DOHH2 (cell line): ENCODE measurements around the gene PEDS1.
A peak's percentile ranks its signal among the peaks of the same experiment; 100 is the strongest.

ENCODE experiments used
- H3F3A ChIP-seq: fragments of 200-600 bp; sonication (generic), shearing (Covaris generic); 2 replicates; pipeline ENCODE4 v1.6.0; 2016; ENCODE audit warnings: antibody characterized with exemption, mild to moderate bottlenecking; ENCODE audit not compliant: control insufficient read depth, insufficient read depth
- H3K27ac ChIP-seq: fragments of 200-600 bp; sonication (generic); 2 replicates; pipeline ENCODE4 v1.5.1; 2014; ENCODE audit warnings: low read depth, mild to moderate bottlenecking, low read length, moderate library complexity
- H3K27me3 ChIP-seq: fragments of 200-600 bp; sonication (generic); 2 replicates; pipeline ENCODE4 v1.6.1; 2014; ENCODE audit warnings: mild to moderate bottlenecking, low read length, mixed read lengths; ENCODE audit not compliant: control insufficient read depth
- H3K36me3 ChIP-seq: fragments of 200-600 bp; sonication (generic); 2 replicates; pipeline ENCODE4 v1.6.1; 2014; ENCODE audit warnings: mild to moderate bottlenecking, low read length, moderate library complexity, mixed read lengths; ENCODE audit not compliant: control insufficient read depth
- H3K4me1 ChIP-seq: fragments of 200-600 bp; sonication (generic); 2 replicates; pipeline ENCODE4 v1.6.1; 2014; ENCODE audit warnings: mild to moderate bottlenecking, low read length, mixed read lengths; ENCODE audit not compliant: control insufficient read depth
- H3K4me2 ChIP-seq: fragments of 200-600 bp; sonication (generic); 2 replicates; pipeline ENCODE4 v1.6.0; 2014; ENCODE audit warnings: mild to moderate bottlenecking, low read length, moderate library complexity
- H3K4me3 ChIP-seq: fragments of 200-600 bp; sonication (generic); 2 replicates; pipeline ENCODE4 v1.5.1; 2014; ENCODE audit warnings: mild to moderate bottlenecking, low read length, mixed read lengths
- H3K79me2 ChIP-seq: fragments of 200-600 bp; sonication (generic); 2 replicates; pipeline ENCODE4 v1.6.1; 2014; ENCODE audit warnings: mild to moderate bottlenecking, low read length, mixed read lengths; ENCODE audit not compliant: control insufficient read depth
- H3K9me2 ChIP-seq: fragments of 200-600 bp; sonication (generic); replicated peaks from 2 replicates; pipeline ENCODE4 v1.6.1; 2014; ENCODE audit warnings: mild to moderate bottlenecking, low read length, mixed read lengths; ENCODE audit not compliant: control insufficient read depth
- H3K9me3 ChIP-seq: fragments of 200-600 bp; sonication (generic); 2 replicates; pipeline ENCODE4 v1.6.1; 2014; ENCODE audit warnings: antibody characterized with exemption, low read length, mixed read lengths; ENCODE audit not compliant: control insufficient read depth, insufficient read depth
- H4K20me1 ChIP-seq: fragments of 200-600 bp; sonication (generic); 2 replicates; pipeline ENCODE4 v1.6.0; 2014; ENCODE audit warnings: low read depth, mild to moderate bottlenecking, antibody characterized with exemption, low read length, moderate library complexity; ENCODE audit not compliant: control insufficient read depth, insufficient read depth
- EZH2phosphoT487 ChIP-seq: fragments of 200-600 bp; sonication (generic); IDR thresholded peaks from 2 replicates; pipeline ENCODE4 v1.6.1; 2017; ENCODE audit warnings: borderline replicate concordance, mild to moderate bottlenecking, antibody characterized with exemption, low read length, moderate library complexity, mixed read lengths
- TF ChIP-seq, protein P1 (sequence below): fragments of 200-600 bp; sonication (generic); IDR thresholded peaks from one replicate; pipeline ENCODE4 v1.5.1; 2014; ENCODE audit warnings: antibody characterized with exemption, mild to moderate bottlenecking, low read depth, low read length; ENCODE audit not compliant: poor library complexity, severe bottlenecking

Gene PEDS1

DNA sequence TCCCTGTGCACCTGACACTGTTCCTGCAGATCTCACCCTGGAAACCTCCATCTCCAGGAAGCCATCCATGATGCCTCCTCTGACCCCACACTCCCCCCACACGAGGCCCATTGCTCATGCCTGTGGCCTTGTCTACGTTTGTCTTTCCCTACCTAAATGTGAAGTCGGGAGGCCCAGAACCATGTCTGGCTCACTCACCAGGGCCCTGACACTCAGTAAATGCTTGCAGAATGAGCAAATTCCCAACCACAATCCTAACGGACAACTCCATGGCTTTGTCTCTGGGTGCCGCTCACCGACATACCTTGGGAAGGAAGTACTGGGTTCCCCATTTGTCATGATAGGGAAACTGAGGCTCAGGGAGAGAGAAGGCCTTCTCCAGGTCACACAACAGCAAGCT, 7.3 kb downstream of the PEDS1 start:
- H3K79me2 ChIP-seq: peaks cover 57% of the 10 kb centered on the region
- H3K9me2 ChIP-seq: no peaks in the 10 kb centered on the region
- peaks cover 24% of the 10 kb centered on the region for H3K4me1 ChIP-seq
- peaks cover 50% of the 10 kb centered on the region for H3K36me3 ChIP-seq
- peak overlapping the region; percentile 54; the same call in 1 of the 2 replicates for H3K4me3 ChIP-seq
- TF ChIP-seq, protein P1, sequence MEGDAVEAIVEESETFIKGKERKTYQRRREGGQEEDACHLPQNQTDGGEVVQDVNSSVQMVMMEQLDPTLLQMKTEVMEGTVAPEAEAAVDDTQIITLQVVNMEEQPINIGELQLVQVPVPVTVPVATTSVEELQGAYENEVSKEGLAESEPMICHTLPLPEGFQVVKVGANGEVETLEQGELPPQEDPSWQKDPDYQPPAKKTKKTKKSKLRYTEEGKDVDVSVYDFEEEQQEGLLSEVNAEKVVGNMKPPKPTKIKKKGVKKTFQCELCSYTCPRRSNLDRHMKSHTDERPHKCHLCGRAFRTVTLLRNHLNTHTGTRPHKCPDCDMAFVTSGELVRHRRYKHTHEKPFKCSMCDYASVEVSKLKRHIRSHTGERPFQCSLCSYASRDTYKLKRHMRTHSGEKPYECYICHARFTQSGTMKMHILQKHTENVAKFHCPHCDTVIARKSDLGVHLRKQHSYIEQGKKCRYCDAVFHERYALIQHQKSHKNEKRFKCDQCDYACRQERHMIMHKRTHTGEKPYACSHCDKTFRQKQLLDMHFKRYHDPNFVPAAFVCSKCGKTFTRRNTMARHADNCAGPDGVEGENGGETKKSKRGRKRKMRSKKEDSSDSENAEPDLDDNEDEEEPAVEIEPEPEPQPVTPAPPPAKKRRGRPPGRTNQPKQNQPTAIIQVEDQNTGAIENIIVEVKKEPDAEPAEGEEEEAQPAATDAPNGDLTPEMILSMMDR: no peak
- no peak for TF ChIP-seq EZH2phosphoT487
- H3F3A ChIP-seq: no peaks in the 10 kb centered on the region
- H4K20me1 ChIP-seq: no peaks in the 10 kb centered on the region
- no peak overlapping the region for H3K27ac ChIP-seq
- no peaks in the 10 kb centered on the region for H3K27me3 ChIP-seq
- H3K9me3 ChIP-seq: no peaks in the 10 kb centered on the region
- H3K4me2 ChIP-seq: peak overlapping the region; percentile 75

DNA sequence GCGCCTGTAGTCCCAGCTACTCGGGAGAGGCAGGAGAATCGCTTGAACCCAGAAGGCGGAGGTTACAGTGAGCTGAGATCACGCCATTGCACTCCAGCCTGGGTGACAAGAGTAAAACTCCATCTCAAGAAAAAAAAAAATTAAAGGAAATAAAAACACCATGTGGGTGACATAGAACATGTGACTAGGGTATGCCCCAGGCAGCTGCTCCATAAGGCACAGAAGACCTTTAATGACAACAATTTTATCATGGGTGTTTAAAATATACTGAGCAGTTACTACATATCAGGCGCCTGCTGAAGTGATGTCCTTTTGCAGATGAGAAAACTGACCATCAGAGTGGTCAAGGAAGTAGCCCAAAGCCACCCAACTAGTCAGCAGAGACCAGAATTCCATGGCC, 8.0 kb downstream of the PEDS1 start:
- no peaks in the 10 kb centered on the region for H3K27me3 ChIP-seq
- H3K4me3 ChIP-seq: no peak overlapping the region
- TF ChIP-seq, protein P1: no peak
- no peak for TF ChIP-seq EZH2phosphoT487
- H3F3A ChIP-seq: no peaks in the 10 kb centered on the region
- no peak overlapping the region for H3K27ac ChIP-seq
- no peak overlapping the region for H3K4me2 ChIP-seq
- no peaks in the 10 kb centered on the region for H4K20me1 ChIP-seq
- peaks cover 52% of the 10 kb centered on the region for H3K36me3 ChIP-seq
- peaks cover 21% of the 10 kb centered on the region for H3K4me1 ChIP-seq
- H3K9me2 ChIP-seq: no peaks in the 10 kb centered on the region
- H3K9me3 ChIP-seq: no peaks in the 10 kb centered on the region
- H3K79me2 ChIP-seq: peaks cover 52% of the 10 kb centered on the region

DNA sequence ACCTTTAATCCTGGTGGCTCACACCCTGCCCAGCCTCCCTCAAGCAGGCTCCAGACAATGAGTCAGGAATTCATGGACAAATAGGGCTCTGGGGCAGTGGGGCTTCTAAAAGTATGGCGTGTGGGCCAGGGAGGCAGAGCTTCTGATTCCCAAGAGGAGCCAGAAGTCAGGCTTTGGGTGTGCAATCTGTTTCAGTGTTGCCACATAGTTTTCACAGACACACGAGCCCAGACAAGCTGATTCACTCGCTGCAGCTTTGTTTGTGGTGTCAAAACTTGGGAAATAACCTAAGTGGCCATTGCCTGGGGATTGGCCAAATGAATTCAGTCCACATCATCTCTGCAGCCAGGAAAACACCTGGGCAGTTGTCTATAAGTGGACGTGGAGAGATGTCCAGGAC, 9.2 kb downstream of the PEDS1 start:
- no peak overlapping the region for H3K4me2 ChIP-seq
- H3K79me2 ChIP-seq: peaks cover 41% of the 10 kb centered on the region
- no peaks in the 10 kb centered on the region for H3K9me3 ChIP-seq
- peaks cover 49% of the 10 kb centered on the region for H3K36me3 ChIP-seq
- H4K20me1 ChIP-seq: no peaks in the 10 kb centered on the region
- H3K27ac ChIP-seq: no peak overlapping the region
- peaks cover 21% of the 10 kb centered on the region for H3K4me1 ChIP-seq
- H3K27me3 ChIP-seq: no peaks in the 10 kb centered on the region
- no peaks in the 10 kb centered on the region for H3K9me2 ChIP-seq
- TF ChIP-seq, protein P1: no peak
- TF ChIP-seq EZH2phosphoT487: no peak
- H3F3A ChIP-seq: no peaks in the 10 kb centered on the region
- no peak overlapping the region for H3K4me3 ChIP-seq
